HEK293 (cell line): ENCODE measurements around the gene TGFB3.

Source experiments
- CTCF ChIP-seq: fragments of 450-650 bp; formaldehyde crosslinking; IDR thresholded peaks from 2 replicates; pipeline ENCODE4 v1.5.1; 2016; ENCODE audit warnings: missing biosample characterization, missing genetic modification characterization
- GLIS1 ChIP-seq: fragments of 450-650 bp; formaldehyde crosslinking; IDR thresholded peaks from 2 replicates; pipeline ENCODE4 v1.5.1; 2016; ENCODE audit warnings: missing biosample characterization, missing genetic modification characterization
- ZNF18 ChIP-seq: fragments of 450-650 bp; formaldehyde crosslinking; IDR thresholded peaks from 2 replicates; pipeline ENCODE4 v1.5.1; 2016; ENCODE audit warnings: missing biosample characterization, missing genetic modification characterization
- ZNF394 ChIP-seq: fragments of 450-650 bp; formaldehyde crosslinking; IDR thresholded peaks from 2 replicates; pipeline ENCODE4 v1.5.1; 2016; ENCODE audit warnings: missing biosample characterization, missing genetic modification characterization, mild to moderate bottlenecking, moderate library complexity, borderline replicate concordance
- ZNF560 ChIP-seq: fragments of 450-650 bp; formaldehyde crosslinking; IDR thresholded peaks from 2 replicates; pipeline ENCODE4 v1.5.1; 2017; ENCODE audit warnings: missing biosample characterization, missing genetic modification characterization, borderline replicate concordance

- TF ChIP-seq ZNF394 (tag by site-specific recombination), result no peak
- TF ChIP-seq GLIS1, result no peak
- TF ChIP-seq ZNF560, result no peak
- no peak for TF ChIP-seq CTCF (tag by site-specific recombination)
- no peak for TF ChIP-seq ZNF18
These were observed 71.7 kb downstream of the TGFB3 start for GRCh38 chr14:75910048-75910447.
